Activated CD4-positive, alpha-beta T cell treated with anti-CD3 and anti-CD28 coated beads for 1 hour (primary cell): ENCODE data around the gene FGF19.

Experiments used
- DNase-seq: peaks from one replicate; pipeline ENCODE4 v3.0.0-alpha.2; 2020

The FGF19 gene

GRCh38 chr11:69703768-69704507 is at the start of gene FGF19:
Gene FGF19, minus strand, starts transcription at chr11:69704022. Its CDS starts 146 bp downstream, at chr11:69703876.
- DNase-seq = no peak

GRCh38 chr11:69752890-69753289 is 49.1 kb upstream of the FGF19 start:
- DNase-seq = no peak

- no peak for DNase-seq
Observed at GRCh38 chr11:69750875-69751597, 47.2 kb upstream of the FGF19 start.

GRCh38 chr11:69750108-69750850 is 46.5 kb upstream of the FGF19 start:
- no peak for DNase-seq

GRCh38 chr11:69748637-69749036 is 44.8 kb upstream of the FGF19 start:
- DNase-seq = no peak

GRCh38 chr11:69746752-69747742 is 43.2 kb upstream of the FGF19 start:
- DNase-seq = no peak

- DNase-seq = no peak
Observed at GRCh38 chr11:69746140-69746539, 42.3 kb upstream of the FGF19 start.

- no peak for DNase-seq
Observed at GRCh38 chr11:69745201-69745600, 41.4 kb upstream of the FGF19 start.

GRCh38 chr11:69744435-69744834 is 40.6 kb upstream of the FGF19 start:
- no peak for DNase-seq

- no peak for DNase-seq
Observed at GRCh38 chr11:69734841-69735240, 31.0 kb upstream of the FGF19 start.

- DNase-seq = no peak
Observed at GRCh38 chr11:69734367-69734766, 30.5 kb upstream of the FGF19 start.

- DNase-seq = no peak
Observed at GRCh38 chr11:69732910-69733309, 29.1 kb upstream of the FGF19 start.

GRCh38 chr11:69731110-69731509 is 27.3 kb upstream of the FGF19 start:
- DNase-seq = no peak

- DNase-seq = no peak
Observed at GRCh38 chr11:69730500-69730899, 26.7 kb upstream of the FGF19 start.

GRCh38 chr11:69729252-69729651 is 25.4 kb upstream of the FGF19 start:
- no peak for DNase-seq

- DNase-seq = no peak
Observed at GRCh38 chr11:69727266-69727665, 23.4 kb upstream of the FGF19 start.

- no peak for DNase-seq
Observed at GRCh38 chr11:69726481-69726880, 22.7 kb upstream of the FGF19 start.

- no peak for DNase-seq
Observed at GRCh38 chr11:69726019-69726418, 22.2 kb upstream of the FGF19 start.

- DNase-seq = no peak
Observed at GRCh38 chr11:69721745-69722144, 17.9 kb upstream of the FGF19 start.

- no peak for DNase-seq
Observed at GRCh38 chr11:69721106-69721505, 17.3 kb upstream of the FGF19 start.

GRCh38 chr11:69718912-69719311 is 15.1 kb upstream of the FGF19 start:
- DNase-seq = no peak

- no peak for DNase-seq
Observed at GRCh38 chr11:69718147-69718546, 14.3 kb upstream of the FGF19 start.
